Activated naive CD8-positive, alpha-beta T cell treated with anti-CD3 and anti-CD28 coated beads, Interleukin-2, amount 50 U/mL, for 24 hours (primary cell): ENCODE data around the gene FAM53C.

Experiments used
- ATAC-seq: fragments of 150-1000 bp; cut with Tn5 transposase; one replicate; pipeline ENCODE4 v1.10.0; 2021
- DNase-seq: peaks from one replicate; pipeline ENCODE4 v3.0.0; 2021
- H3K27ac Mint-ChIP-seq: one replicate; pipeline ENCODE4 v1.8.0; 2021; ENCODE audit warnings: mild to moderate bottlenecking, mixed read lengths
- H3K27me3 Mint-ChIP-seq: one replicate; pipeline ENCODE4 v1.8.0; 2021; ENCODE audit warnings: mixed read lengths
- H3K36me3 Mint-ChIP-seq: one replicate; pipeline ENCODE4 v1.8.0; 2021; ENCODE audit warnings: low read depth, mixed read lengths
- H3K4me1 Mint-ChIP-seq: one replicate; pipeline ENCODE4 v1.8.0; 2021; ENCODE audit warnings: mixed read lengths
- H3K4me3 Mint-ChIP-seq: one replicate; pipeline ENCODE4 v1.8.0; 2021; ENCODE audit warnings: mild to moderate bottlenecking, moderate library complexity, mixed read lengths
- H3K9me3 Mint-ChIP-seq: one replicate; pipeline ENCODE4 v1.8.0; 2021; ENCODE audit warnings: mixed read lengths

The FAM53C gene

DNA sequence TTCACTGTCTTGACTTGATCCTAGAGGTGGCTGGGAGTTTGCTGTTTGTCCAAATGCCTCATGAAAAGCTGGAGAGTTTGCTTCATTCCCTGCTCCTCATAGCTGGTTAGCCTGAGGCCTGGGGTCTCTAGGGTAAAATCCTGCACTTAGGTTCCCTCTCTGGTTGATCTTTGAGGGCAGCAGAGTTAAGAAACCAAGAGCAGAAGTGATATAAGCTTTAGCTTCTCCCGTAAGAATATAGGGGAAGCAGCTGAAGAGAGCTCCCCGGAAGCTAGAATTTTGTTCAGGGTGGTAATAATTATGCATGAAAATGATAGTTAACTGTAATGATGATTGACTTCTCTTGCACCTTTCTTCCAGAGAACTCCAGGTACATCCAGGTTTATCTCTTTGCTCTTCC is 1.4 kb downstream of the FAM53C start:
- Mint-ChIP-seq H3K27me3 (no peaks in the 10 kb centered on the region), H3K27ac (peak overlapping the region; percentile 93), H3K36me3 (peaks cover 14% of the 10 kb centered on the region), H3K4me3 (peak overlapping the region; percentile 93), H3K9me3 (no peaks in the 10 kb centered on the region), H3K4me1 (peaks cover 43% of the 10 kb centered on the region)
- DNase-seq (no peak), ATAC-seq (no peak)

DNA sequence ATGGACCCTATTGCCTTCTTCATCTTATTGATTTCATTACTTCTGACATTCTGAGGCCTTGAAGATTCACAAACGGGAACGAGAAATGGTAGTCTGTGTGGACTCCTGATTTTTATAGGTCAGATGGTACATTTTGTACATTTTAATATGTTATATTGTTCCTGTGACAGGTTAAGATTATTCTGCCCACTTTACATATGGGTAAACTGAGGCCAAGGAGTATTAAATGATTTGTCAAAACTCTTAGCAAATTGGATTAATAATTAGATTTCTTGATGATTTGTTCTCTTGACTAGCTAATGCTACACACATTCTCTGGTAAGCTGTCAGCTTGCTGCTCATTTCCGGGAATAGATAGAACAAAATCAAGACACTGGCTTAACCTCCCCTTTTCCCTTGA is 1.9 kb downstream of the FAM53C start:
- Mint-ChIP-seq H3K36me3 (peaks cover 15% of the 10 kb centered on the region), H3K4me3 (peak overlapping the region; percentile 93), H3K9me3 (no peaks in the 10 kb centered on the region), H3K4me1 (peaks cover 43% of the 10 kb centered on the region), H3K27ac (no peak overlapping the region), H3K27me3 (no peaks in the 10 kb centered on the region)
- DNase-seq (no peak), ATAC-seq (no peak)

DNA sequence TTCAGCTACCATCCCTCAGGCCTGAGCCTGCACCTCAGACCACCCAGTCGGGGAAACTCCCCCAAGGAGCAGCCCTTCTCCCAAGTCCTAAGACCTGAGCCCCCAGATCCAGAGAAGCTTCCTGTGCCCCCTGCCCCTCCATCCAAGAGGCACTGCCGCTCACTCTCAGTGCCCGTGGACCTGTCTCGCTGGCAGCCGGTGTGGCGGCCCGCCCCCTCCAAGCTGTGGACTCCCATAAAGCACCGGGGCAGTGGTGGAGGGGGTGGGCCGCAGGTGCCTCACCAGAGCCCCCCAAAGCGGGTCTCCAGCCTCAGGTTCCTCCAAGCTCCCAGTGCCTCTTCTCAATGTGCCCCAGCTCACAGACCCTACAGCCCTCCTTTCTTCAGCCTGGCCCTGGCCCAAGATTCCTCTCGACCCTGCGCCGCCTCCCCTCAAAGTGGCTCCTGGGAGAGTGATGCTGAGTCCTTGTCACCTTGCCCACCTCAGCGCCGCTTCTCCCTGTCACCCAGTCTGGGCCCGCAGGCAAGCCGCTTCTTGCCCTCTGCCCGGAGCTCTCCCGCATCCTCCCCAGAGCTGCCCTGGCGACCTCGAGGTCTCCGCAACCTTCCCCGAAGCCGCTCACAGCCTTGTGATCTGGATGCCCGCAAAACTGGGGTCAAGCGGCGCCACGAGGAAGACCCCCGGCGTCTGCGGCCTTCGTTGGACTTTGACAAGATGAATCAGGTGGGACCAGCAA is 7.0 kb downstream of the FAM53C start:
- no peaks in the 10 kb centered on the region for H3K27me3 Mint-ChIP-seq
- no peaks in the 10 kb centered on the region for H3K9me3 Mint-ChIP-seq
- peaks cover 29% of the 10 kb centered on the region for H3K36me3 Mint-ChIP-seq
- H3K4me1 Mint-ChIP-seq = peaks cover 15% of the 10 kb centered on the region
- no peak overlapping the region for H3K27ac Mint-ChIP-seq
- H3K4me3 Mint-ChIP-seq = no peak overlapping the region
- no peak for DNase-seq
- ATAC-seq = no peak

DNA sequence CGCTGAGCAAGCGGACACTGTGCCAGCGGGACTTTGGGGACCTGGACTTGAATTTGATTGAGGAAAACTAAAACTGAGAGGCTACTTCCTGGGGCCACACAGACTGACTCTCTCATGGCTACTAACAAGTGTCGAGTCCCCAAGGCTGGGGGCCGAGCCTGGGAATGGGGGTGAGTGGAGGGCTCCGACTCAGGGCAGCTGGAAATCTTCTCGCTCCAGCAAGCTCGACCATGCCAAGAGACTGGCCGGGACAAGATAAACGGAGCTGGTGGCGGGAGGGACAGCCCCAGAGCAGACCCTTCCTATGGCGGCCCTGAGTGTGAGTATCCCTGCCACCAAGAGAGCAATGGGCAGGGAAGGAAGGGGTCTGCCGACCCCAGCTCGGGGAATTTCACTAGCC is 8.8 kb downstream of the FAM53C start:
- no peaks in the 10 kb centered on the region for H3K27me3 Mint-ChIP-seq
- H3K4me1 Mint-ChIP-seq = peaks cover 10% of the 10 kb centered on the region
- no peak for ATAC-seq
- no peak overlapping the region for H3K4me3 Mint-ChIP-seq
- peaks cover 2% of the 10 kb centered on the region for H3K9me3 Mint-ChIP-seq
- no peak for DNase-seq
- H3K36me3 Mint-ChIP-seq = peaks cover 29% of the 10 kb centered on the region
- H3K27ac Mint-ChIP-seq = no peak overlapping the region

DNA sequence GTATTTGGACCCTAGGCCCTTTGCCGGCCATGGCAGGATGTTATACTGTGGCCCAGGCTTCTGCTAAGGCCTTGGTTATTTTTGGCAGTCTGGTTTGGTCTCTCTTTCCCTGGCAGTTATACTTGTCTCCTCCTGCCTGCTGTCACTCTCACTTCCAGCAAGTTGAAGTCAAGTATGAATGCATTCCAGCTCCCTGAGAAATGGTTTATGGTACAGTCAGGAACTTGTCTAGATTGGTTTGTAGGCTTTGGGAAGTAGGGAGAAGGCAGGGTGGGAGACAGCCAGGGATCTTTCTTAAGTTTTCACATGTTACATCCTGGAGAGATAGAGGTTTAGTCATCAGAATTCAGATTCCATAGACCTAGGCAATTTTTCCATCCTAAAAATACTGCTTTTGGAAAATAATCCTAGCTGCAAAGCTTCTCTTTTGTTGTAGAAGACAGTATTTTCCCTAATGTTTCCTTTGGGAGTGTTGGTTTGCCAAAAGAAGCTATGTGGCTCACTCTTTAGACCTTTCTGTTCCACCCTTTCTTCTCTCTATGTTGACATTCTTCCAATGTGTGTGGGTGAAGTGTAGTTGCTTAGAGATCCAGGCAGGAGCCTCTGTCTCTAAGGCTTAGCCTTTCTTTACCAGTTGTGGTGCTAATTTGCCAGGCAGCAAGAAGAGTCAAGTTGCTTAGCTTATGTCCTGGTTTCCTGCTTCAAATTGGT is 11.9 kb downstream of the FAM53C start:
- DNase-seq (no peak), ATAC-seq (no peak)
- peaks cover 29% of the 10 kb centered on the region for H3K4me1 Mint-ChIP-seq
- H3K4me3 Mint-ChIP-seq = no peak overlapping the region
- no peak overlapping the region for H3K27ac Mint-ChIP-seq
- H3K36me3 Mint-ChIP-seq = peaks cover 18% of the 10 kb centered on the region
- H3K27me3 Mint-ChIP-seq = no peaks in the 10 kb centered on the region
- peaks cover 5% of the 10 kb centered on the region for H3K9me3 Mint-ChIP-seq

DNA sequence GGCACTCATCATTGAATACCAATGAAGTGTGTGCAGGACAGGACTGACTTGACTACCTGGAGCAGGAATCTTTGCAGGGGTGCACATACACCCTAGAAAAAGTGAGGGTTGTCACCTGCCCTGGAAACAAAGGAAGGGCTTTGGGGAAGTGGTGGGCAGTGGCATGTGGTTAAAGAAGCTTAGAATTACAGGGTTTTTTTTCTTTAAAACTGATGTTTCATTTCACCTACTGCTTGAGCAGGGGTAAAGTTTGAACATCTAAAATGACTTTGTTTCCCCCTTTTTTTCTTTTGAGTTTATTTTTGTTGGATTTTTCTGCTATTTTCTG is 12.5 kb downstream of the FAM53C start:
- no peak for DNase-seq
- H3K27ac Mint-ChIP-seq = no peak overlapping the region
- H3K4me1 Mint-ChIP-seq = peaks cover 34% of the 10 kb centered on the region
- no peaks in the 10 kb centered on the region for H3K27me3 Mint-ChIP-seq
- H3K9me3 Mint-ChIP-seq = peaks cover 5% of the 10 kb centered on the region
- no peak for ATAC-seq
- peaks cover 14% of the 10 kb centered on the region for H3K36me3 Mint-ChIP-seq
- H3K4me3 Mint-ChIP-seq = no peak overlapping the region

DNA sequence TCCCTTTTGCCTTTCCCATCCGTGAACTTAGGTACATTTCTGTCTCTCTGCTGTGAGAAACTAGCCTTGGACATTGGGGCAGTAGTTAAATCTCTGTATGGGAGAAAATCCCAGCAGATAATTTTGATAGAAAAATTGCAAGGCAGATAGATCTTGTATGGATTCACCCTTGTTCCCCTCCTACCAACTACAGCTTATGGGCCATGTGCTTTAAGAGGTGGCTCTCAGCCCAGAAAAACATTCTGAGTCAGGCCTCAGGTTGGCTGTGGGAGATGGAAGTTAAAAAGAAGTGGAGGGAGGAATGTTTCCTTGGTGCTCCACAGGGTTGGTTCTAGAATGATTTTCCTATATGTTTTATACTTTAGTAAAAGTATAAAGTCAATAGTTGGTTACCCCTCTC is 13.0 kb downstream of the FAM53C start:
- DNase-seq (no peak), ATAC-seq (no peak)
- no peak overlapping the region for H3K27ac Mint-ChIP-seq

DNA sequence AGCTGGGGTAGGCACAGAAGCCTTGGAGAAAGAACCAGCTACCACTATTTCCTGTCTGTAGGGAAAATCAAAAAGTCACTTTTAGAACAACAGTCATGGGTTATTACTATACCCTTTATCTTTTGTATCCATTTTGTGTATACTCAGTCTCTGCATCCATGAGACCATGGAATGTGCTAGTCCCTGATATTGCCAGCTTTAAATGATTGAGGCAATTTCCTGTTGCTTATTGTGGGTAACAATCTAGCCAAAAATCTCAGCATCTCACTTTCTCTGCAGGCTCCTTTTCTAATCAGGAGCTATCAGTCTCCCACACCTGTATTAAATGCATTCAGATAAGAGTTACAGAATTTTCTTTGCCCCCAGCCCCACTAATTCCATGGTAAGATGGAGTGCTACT is 13.5 kb downstream of the FAM53C start:
- ATAC-seq (no peak), DNase-seq (no peak)
- Mint-ChIP-seq H3K4me3 (peak overlapping the region; percentile 59), H3K9me3 (peaks cover 5% of the 10 kb centered on the region), H3K36me3 (peaks cover 7% of the 10 kb centered on the region), H3K27me3 (no peaks in the 10 kb centered on the region), H3K27ac (no peak overlapping the region), H3K4me1 (peaks cover 43% of the 10 kb centered on the region)

More for the DNA sequence above, 13.0 kb downstream of the FAM53C start:
- Mint-ChIP-seq H3K27me3 (no peaks in the 10 kb centered on the region), H3K4me3 (no peak overlapping the region), H3K4me1 (peaks cover 40% of the 10 kb centered on the region), H3K36me3 (peaks cover 9% of the 10 kb centered on the region), H3K9me3 (peaks cover 5% of the 10 kb centered on the region)

DNA sequence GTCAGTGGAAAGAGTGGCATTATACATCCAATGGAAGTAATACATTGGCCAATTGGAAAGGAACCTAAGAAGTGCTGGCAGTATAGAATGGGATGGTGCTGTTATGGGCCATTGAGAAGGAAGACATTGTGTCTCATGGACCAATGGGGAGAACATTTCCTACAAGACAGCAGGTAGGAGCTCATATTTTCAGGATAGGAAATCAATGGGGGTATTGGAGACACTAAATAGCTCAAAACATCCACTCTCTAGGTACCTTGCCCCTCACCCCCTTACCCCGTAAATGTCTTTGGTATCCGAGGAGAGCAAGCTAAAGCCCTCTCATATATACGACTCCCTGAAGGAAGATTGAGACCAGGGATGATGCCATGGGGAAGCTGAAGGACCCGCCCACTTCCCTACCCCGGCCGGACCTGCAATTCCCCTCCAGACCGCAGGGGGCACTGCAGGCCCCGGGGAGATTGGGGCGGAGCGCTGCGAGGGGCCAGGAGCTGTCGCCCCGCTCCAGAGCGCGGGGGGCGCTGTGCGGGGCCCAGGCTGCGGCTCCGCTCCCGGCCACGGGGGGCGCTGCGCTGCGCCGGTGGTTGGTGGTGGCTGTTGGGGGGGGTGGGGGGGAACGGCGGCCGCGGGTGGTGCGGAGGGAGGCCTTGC is 14.1 kb downstream of the FAM53C start, which contains the start of gene KDM3B:
TSS of gene KDM3B (plus strand) at position 615 of the 651 bp plus-strand sequence. CDS start 111 bp downstream, outside the sequence.
- peaks cover 45% of the 10 kb centered on the region for H3K4me1 Mint-ChIP-seq
- H3K4me3 Mint-ChIP-seq = peak within 1 kb of the TSS; percentile 92
- ATAC-seq (peak; percentile 88), DNase-seq (peak; percentile 95)
- H3K27ac Mint-ChIP-seq = peak within 1 kb of the TSS; percentile 91
- H3K36me3 Mint-ChIP-seq = peaks cover 7% of the 10 kb centered on the region
- H3K27me3 Mint-ChIP-seq = no peaks in the 10 kb centered on the region
- H3K9me3 Mint-ChIP-seq = peaks cover 5% of the 10 kb centered on the region

DNA sequence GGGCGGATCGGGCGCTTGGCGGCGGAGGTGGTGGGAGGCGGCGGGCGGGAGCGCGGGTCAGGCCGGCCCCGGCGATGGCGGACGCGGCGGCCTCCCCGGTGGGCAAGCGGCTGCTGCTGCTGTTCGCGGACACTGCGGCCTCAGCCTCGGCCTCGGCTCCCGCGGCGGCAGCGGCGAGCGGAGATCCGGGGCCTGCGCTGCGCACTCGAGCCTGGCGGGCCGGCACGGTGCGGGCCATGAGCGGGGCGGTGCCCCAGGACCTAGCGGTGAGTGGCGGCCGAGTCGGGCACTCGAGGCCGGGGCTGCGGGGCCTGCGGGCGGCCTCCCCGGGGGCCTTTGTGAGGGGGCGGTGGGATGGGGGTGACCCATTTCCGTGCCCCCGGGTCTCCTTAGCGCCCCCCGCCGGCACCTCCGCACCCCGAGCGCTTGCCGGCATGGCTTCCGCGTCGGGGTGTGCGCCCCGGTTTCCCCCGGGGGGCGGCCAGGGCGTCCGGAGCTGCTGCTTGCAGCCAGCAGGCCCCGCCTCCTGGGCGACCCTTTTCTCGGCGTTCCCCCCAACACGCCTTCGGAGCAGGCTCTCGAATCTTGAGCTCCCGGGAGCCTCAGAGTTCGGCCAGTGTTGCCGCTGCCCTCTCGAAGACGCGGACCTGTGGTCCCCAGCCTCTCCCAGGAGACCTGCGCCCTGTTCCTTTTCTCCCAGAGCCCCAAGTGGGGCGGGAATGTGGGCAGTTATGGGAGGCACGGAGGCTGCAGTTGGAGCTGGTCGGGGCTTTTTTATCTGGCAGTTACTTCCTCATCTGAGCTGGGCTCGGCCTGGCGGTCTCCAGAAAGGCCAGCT is 14.9 kb downstream of the FAM53C start:
- Mint-ChIP-seq H3K9me3 (peaks cover 5% of the 10 kb centered on the region), H3K4me3 (peak overlapping the region; percentile 92), H3K27ac (peak overlapping the region; percentile 91), H3K4me1 (peaks cover 45% of the 10 kb centered on the region), H3K36me3 (peaks cover 6% of the 10 kb centered on the region), H3K27me3 (no peaks in the 10 kb centered on the region)
- ATAC-seq (peak; percentile 63), DNase-seq (peak; percentile 79)

DNA sequence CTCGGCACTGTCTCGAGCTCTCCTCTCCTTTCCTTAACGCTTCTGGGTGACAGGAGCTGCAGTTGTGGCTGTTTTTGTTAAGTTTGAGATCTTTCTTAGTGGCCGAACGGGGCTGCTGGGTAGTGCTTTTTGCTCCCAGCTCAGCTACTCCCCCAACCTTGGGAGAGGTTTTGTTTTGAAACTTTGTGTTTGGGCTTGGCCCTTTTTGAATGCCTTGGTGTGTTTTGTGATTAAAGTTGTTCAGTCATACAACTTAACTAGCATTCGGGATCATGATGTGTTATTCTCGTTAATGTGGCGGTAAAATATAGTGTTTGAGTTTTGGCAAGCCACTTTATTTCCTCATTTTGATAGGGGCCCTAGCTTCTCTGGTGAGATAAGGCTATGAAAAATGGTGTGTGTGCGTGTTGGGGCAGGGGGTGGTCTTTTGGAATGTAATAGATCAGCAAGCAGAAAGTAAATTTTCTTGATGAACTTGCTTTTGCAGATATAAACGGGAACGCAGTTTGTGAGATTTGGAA is 15.6 kb downstream of the FAM53C start:
- ATAC-seq (no peak), DNase-seq (no peak)
- Mint-ChIP-seq H3K9me3 (peaks cover 5% of the 10 kb centered on the region), H3K4me1 (peaks cover 45% of the 10 kb centered on the region), H3K27ac (peak overlapping the region; percentile 91), H3K27me3 (no peaks in the 10 kb centered on the region), H3K36me3 (peaks cover 6% of the 10 kb centered on the region), H3K4me3 (peak overlapping the region; percentile 92)

DNA sequence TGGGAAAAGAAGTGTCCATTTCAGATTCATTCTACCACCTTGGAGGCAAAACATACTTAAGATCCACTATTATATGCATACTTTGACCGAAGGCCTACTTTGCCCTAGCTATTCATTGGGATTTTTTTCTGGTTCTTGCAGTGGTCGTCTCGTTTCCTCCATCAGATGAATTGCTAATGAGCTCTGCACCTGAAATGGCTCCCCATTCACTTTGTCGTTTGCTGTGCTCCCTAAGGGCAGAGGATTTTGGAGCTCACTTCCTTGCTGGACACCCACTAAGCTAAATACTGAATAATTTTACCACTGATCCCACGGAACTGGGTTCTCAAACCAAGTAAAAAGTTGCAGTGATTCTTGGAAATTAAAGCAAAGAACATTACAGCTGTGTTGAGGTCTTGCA is 16.3 kb downstream of the FAM53C start:
- no peaks in the 10 kb centered on the region for H3K27me3 Mint-ChIP-seq
- ATAC-seq (no peak), DNase-seq (no peak)
- peaks cover 5% of the 10 kb centered on the region for H3K9me3 Mint-ChIP-seq
- peaks cover 6% of the 10 kb centered on the region for H3K36me3 Mint-ChIP-seq
- peak overlapping the region; percentile 91 for H3K27ac Mint-ChIP-seq
- H3K4me3 Mint-ChIP-seq = peak overlapping the region; percentile 92
- peaks cover 45% of the 10 kb centered on the region for H3K4me1 Mint-ChIP-seq

DNA sequence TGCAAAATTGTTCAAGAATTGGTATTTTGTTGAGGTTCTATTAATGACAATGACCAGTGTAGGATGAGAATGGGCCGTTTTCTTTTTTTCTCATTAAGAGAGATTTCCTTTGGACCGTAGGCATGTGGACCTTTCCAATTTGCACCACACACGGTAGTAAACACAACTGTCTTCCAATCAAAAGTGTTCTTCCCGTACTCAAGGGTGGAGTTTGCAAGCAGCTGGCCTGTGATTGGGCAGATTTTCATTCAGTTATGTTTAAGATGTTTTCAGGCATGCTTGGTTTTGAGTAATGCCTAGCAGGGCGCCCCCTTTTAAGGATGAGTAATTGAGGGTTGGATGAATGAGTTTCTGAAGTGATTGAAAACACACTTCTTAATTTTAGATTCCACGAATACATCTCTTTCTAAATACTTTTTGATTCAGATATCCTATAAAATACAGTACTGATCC is 16.9 kb downstream of the FAM53C start:
- peak overlapping the region; percentile 92 for H3K4me3 Mint-ChIP-seq
- peaks cover 51% of the 10 kb centered on the region for H3K4me1 Mint-ChIP-seq
- ATAC-seq (peak; percentile 61), DNase-seq (peak; percentile 56)
- H3K27ac Mint-ChIP-seq = peak overlapping the region; percentile 91
- peaks cover 6% of the 10 kb centered on the region for H3K36me3 Mint-ChIP-seq
- no peaks in the 10 kb centered on the region for H3K27me3 Mint-ChIP-seq
- peaks cover 5% of the 10 kb centered on the region for H3K9me3 Mint-ChIP-seq

DNA sequence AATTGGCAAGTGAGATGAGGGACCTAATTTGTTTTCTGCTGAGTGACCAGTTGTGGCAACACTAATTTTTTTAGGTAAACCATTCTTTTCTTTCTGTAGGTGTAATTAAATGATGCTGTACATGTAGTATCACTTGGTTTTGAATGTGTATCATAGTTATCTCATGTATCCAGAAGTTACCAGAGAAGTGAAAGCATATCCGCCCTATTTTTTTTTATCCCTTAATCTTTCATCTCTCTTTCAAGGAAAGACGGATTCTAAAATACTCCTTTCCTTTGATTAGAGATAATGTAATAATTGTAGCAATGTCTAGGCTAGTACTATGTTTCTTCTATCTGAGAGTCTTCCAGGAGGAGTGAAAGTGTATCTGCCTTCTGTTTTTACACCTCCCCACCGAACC is 21.6 kb downstream of the FAM53C start:
- Mint-ChIP-seq H3K36me3 (peaks cover 2% of the 10 kb centered on the region), H3K9me3 (no peaks in the 10 kb centered on the region), H3K27me3 (no peaks in the 10 kb centered on the region), H3K4me3 (no peak overlapping the region), H3K4me1 (peaks cover 41% of the 10 kb centered on the region), H3K27ac (no peak overlapping the region)
- ATAC-seq = no peak
- no peak for DNase-seq
